HG03439 (cell line): ENCODE data around the gene ZNF84.

Experiments used
- ATAC-seq: cut with Tn5 transposase; IDR thresholded peaks from one replicate; pipeline ENCODE4 v1.9.1; 2021; ENCODE audit warnings: mild to moderate bottlenecking, moderate library complexity; ENCODE audit not compliant: unreplicated experiment

ZNF84 gene

GRCh38 chr12:133037207-133038005, at the start of gene ZNF84:
TSS of gene ZNF84 (plus strand) at chr12:133037509. CDS start at chr12:133041468, 3,959 bp downstream.
- ATAC-seq = peak; percentile 95

GRCh38 chr12:132998741-132999140, 38.6 kb upstream of the ZNF84 start:
- no peak for ATAC-seq

- no peak for ATAC-seq
These were observed 26.5 kb upstream of the ZNF84 start for GRCh38 chr12:133010657-133011297.

GRCh38 chr12:133023566-133023965, 13.7 kb upstream of the ZNF84 start:
- no peak for ATAC-seq

- no peak for ATAC-seq
These were observed 10.3 kb upstream of the ZNF84 start for GRCh38 chr12:133026996-133027395.

GRCh38 chr12:133038118-133038709, 905 bp downstream of the ZNF84 start:
- no peak for ATAC-seq

GRCh38 chr12:133046698-133047097, 9.4 kb downstream of the ZNF84 start:
- ATAC-seq = no peak

- no peak for ATAC-seq
These were observed 20.1 kb downstream of the ZNF84 start for GRCh38 chr12:133057446-133057845.

GRCh38 chr12:133058203-133059113, 21.1 kb downstream of the ZNF84 start:
- ATAC-seq = no peak

- ATAC-seq = no peak
These were observed 24.6 kb downstream of the ZNF84 start for GRCh38 chr12:133061954-133062353.

- no peak for ATAC-seq
These were observed 26.2 kb downstream of the ZNF84 start for GRCh38 chr12:133063556-133063955.

- ATAC-seq = no peak
These were observed 36.5 kb downstream of the ZNF84 start for GRCh38 chr12:133073836-133074235.

- peak; percentile 78 for ATAC-seq
These were observed 42.7 kb downstream of the ZNF84 start for GRCh38 chr12:133080026-133080367.

- peak; percentile 81 for ATAC-seq
These were observed 43.3 kb downstream of the ZNF84 start, which contains the start of gene ZNF140 for GRCh38 chr12:133080368-133081158. TSS of gene ZNF140 (plus strand) at chr12:133080923. CDS start at chr12:133081321, 398 bp downstream.

GRCh38 chr12:133081159-133081780, 44.0 kb downstream of the ZNF84 start:
- ATAC-seq = no peak

- ATAC-seq = no peak
These were observed 46.0 kb downstream of the ZNF84 start for GRCh38 chr12:133083345-133083744.

- ATAC-seq = no peak
These were observed 68.3 kb downstream of the ZNF84 start for GRCh38 chr12:133105620-133106019.

GRCh38 chr12:133106253-133106652, 68.9 kb downstream of the ZNF84 start:
- no peak for ATAC-seq

- no peak for ATAC-seq
These were observed 69.8 kb downstream of the ZNF84 start for GRCh38 chr12:133107121-133107520.

GRCh38 chr12:133108150-133108549, 70.8 kb downstream of the ZNF84 start:
- ATAC-seq = no peak
